GM19035 (cell line): ENCODE data around the gene PSTK.

Experiments used
- ATAC-seq: cut with Tn5 transposase; IDR thresholded peaks from one replicate; pipeline ENCODE4 v1.9.1; 2021; ENCODE audit not compliant: unreplicated experiment

The PSTK gene

GRCh38 chr10:123019264-123019663, 39.1 kb downstream of the PSTK start:
- ATAC-seq: no peak

DNA sequence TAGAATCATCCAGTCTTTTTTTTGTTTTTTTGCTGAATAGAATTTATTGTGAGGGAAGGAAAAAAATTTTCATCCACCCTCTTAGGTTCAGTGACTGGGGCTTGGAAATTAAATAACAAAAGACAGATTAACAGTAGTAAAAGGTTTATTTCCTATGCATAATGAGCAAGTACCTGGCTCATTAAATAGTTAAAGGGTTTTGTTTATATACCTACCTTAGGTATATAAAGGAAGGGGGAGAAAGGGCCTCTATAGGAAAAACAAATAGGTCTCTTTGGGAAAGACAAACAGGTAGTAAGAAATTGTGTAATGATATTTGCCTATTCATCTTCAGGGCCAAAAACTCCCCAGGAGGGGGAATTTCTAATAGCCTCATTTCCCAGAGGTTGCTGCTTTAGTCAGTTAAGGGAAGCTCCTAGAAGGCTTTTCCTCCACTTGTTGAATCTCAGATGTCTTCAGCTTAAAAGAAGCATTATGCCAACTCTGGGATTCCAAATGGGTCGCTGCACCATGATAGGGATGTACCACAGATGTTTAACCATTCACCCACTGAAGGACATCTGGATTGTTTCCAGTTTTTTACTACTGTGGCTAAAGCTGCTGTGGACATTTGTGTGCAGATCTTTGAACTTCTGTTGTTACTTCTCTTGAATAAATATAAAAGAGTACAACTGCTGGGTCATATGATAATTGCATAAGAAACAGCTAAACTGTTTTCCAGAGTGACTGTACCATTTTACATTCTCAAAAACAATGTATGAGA, 39.9 kb downstream of the PSTK start:
- ATAC-seq: no peak

- no peak for ATAC-seq
Observed at GRCh38 chr10:123021517-123021916, 41.3 kb downstream of the PSTK start.

DNA sequence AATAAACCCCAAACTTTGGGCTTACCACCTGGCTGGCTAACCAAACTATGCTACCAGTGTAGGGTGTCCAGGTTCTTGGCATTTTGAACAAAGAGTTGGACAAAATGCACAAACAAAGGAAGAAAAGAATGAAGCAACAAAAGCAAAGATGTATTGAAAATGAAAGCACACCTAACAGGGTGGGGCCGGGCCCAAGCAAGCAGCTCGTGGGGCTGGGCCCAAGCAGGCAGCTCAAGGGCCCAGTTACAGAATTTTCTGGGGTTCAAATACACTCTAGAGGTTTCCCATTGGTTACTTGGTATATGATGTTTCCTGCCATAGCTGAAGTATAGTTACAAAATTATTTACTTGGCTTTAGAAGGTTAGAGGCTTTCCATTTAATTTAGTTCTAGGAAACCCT, 44.3 kb downstream of the PSTK start:
- no peak for ATAC-seq

DNA sequence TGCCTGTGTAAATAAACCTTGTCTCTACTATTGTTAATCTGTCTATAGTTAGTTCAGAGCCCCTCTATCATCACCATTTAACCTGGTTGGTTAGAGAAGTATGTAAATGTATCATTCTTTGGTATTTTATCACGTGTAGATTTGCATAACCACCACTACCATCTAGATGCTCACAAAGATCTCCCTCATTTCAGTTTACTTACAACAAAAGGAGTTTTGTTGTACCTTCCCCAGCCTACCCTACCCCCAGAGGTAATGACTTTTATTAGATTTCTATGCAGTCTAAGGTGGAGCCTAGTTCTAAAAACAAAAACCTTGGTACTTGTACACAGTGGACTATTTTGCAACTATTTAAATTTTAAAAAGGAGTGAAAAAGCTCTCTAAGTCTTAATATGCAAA, 46.1 kb downstream of the PSTK start:
- no peak for ATAC-seq

GRCh38 chr10:123027861-123028260, 47.7 kb downstream of the PSTK start:
- no peak for ATAC-seq

- ATAC-seq: no peak
Observed at GRCh38 chr10:123031124-123031523, 50.9 kb downstream of the PSTK start.

GRCh38 chr10:123034332-123034731, 54.1 kb downstream of the PSTK start:
- no peak for ATAC-seq

DNA sequence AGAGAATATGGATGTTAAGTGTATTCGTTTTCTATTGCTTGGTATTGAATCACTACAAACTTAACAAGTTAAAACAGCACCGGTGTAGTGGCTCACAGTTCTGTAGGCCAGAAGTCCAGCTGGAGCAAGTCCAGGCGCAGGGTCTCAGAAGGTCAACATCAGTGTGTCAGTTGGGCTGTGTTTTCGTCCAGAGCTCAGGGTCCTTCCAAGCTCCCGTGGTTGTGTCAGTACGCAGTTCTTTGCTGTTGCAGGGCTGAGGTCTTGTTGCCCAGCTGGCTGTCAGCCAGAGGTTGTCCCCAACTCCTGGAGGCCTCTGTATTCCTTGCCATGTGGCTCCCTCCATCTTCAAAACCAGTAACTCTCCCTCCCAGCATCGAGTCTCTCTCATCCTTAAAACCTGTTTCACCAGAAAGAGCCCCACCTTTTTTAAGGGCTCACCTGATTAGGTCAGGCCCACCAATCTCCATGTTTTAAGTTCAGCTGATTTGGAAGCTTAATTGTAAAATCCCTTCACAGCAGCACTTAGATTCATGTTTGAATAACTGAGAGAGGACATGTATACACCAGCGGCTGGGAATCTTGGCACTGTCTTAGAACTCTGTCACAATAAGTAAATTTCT, 55.4 kb downstream of the PSTK start:
- ATAC-seq: no peak

DNA sequence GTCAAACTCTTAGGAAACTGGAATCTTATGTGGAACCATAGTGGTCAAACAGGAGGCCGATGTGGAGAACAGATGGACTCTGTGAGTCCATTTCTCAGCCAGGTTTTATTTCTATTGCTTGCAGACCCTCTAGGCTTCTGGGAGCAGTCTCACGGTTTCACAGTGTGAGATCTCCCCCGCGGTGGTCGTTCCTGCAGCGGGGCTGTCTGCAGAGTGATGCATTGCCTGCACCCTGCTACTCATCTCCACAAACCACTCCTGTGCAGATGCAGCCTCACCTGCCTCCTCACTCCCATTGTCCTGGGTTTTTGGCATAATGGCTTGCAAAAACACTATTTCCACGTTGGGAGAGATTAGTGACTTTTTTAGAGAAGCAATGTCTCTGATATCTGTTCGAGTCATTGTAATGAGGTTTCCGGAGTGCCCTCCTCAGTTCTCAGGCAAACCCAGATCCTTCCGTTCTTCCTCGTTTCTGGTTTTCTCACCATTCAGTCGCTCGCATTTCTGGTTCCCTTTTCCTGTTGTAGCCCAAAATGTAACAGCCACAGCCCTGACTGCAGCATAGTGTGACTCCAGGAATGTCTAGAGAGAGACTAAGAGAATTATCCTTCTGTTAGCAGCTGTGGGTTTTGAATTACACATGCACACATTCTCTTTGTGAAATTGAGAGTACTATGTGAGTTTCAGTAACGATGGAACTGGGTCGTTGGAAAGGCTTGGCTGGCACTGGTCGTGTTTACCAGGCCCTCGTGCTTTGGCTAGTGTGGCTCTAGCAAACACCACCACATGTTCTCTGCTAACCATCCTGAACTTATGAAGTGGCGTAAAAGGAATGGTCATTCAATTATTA, 58.8 kb downstream of the PSTK start:
- no peak for ATAC-seq

- no peak for ATAC-seq
Observed at GRCh38 chr10:123039632-123039930, 59.4 kb downstream of the PSTK start.
